A549 (cell line): ENCODE measurements around the gene PDLIM7.

Source experiments
- CTCF ChIP-seq: fragments of >200 bp; sonication (Bioruptor Twin); formaldehyde crosslinking; IDR thresholded peaks from 3 replicates; pipeline ENCODE4 v1.5.1; 2016
- RAD21 ChIP-seq, 2 experiments: fragments of >200 bp in 1 of 2; sonication (Bioruptor Twin) in 1 of 2; formaldehyde crosslinking in 1 of 2; IDR thresholded peaks in 1 of 2; conservative IDR thresholded peaks in 1 of 2; 2 replicates in 1 of 2; 3 replicates in 1 of 2; pipeline ENCODE4 v1.6.1; 2012 to 2018; ENCODE audit warnings: inconsistent platforms in 1 of 2

GRCh38 chr5:177483994-177484901 lies 13.2 kb downstream of the PDLIM7 start:
- TF ChIP-seq CTCF: no peak
- no peak for TF ChIP-seq RAD21 (conservative IDR thresholded peaks at IDR 0.05 in 1 of 2, IDR thresholded peaks at IDR 0.05 in 1 of 2)
